Vagina (tissue), 2 donors: ENCODE measurements around the gene PBX4. TPM values are rescaled to one million over a fixed set of nuclear protein-coding genes. Genes with fewer than 3 reads are reported as not detected.

ENCODE experiments used
- DNase-seq, 2 donors: peaks; one replicate each; pipeline ENCODE4 v3.0.0-alpha.2; 2017; ENCODE audit errors: extremely low spot score in 2 of 2
- H3K27ac ChIP-seq: fragments of 200-600 bp; sonication (generic); one replicate; pipeline ENCODE4 v1.5.1; 2019
- H3K27me3 ChIP-seq: fragments of 200-600 bp; sonication (generic); one replicate; pipeline ENCODE4 v1.5.1; 2019
- H3K36me3 ChIP-seq, 2 donors: fragments of 200-600 bp; sonication (generic); one replicate each; pipeline ENCODE4 v1.5.1; 2017 to 2019
- H3K4me1 ChIP-seq: fragments of 200-600 bp; sonication (generic); one replicate; pipeline ENCODE4 v1.5.1; 2019
- H3K4me3 ChIP-seq, 2 donors: fragments of 200-600 bp; sonication (generic); 1 replicate in 1 of 2; 2 replicates in 1 of 2; pipeline ENCODE4 v1.5.1; 2016 to 2019
- H3K9me3 ChIP-seq: fragments of 200-600 bp; sonication (generic); one replicate; pipeline ENCODE4 v1.5.1; 2019
- POLR2A ChIP-seq, 2 donors: fragments of 450-650 bp; IDR thresholded peaks; one replicate each; pipeline ENCODE4 v1.6.1; 2017; ENCODE audit warnings: antibody characterized with exemption in 2 of 2, mild to moderate bottlenecking in 2 of 2, moderate library complexity in 2 of 2
- POLR2AphosphoS5 ChIP-seq, 2 donors: sonication (generic); formaldehyde crosslinking; IDR thresholded peaks; one replicate each; pipeline ENCODE4 v1.9.0; 2017; ENCODE audit warnings: antibody characterized with exemption in 2 of 2, mild to moderate bottlenecking in 2 of 2, low read depth in 1 of 2; ENCODE audit not compliant: insufficient read depth in 1 of 2
- intact Hi-C: fragments of 100-400 bp; cut with DNase I; formaldehyde crosslinking; loops from one replicate; pipeline ENCODE4 v1.15.1; 2023
- total RNA-seq: library from RNA; depleted of rRNA; stranded (reverse); fragments of >200 nt; gene quantifications from one replicate; pipeline ENCODE4 v1.2.3, GENCODE V29; 2016
- TF ChIP-seq, protein P1 (sequence below), 3 experiments: fragments of 450-650 bp in 2 of 3; fragments of 200-600 bp in 1 of 3; sonication (generic) in 1 of 3; IDR thresholded peaks; one replicate each; pipeline ENCODE4 v1.5.1; 2017 to 2019; ENCODE audit warnings: antibody characterized with exemption in 3 of 3, mild to moderate bottlenecking in 2 of 3, moderate library complexity in 2 of 3

Gene PBX4
- total RNA-seq, 1 donor from 2014 or later = 5.2 TPM

DNA sequence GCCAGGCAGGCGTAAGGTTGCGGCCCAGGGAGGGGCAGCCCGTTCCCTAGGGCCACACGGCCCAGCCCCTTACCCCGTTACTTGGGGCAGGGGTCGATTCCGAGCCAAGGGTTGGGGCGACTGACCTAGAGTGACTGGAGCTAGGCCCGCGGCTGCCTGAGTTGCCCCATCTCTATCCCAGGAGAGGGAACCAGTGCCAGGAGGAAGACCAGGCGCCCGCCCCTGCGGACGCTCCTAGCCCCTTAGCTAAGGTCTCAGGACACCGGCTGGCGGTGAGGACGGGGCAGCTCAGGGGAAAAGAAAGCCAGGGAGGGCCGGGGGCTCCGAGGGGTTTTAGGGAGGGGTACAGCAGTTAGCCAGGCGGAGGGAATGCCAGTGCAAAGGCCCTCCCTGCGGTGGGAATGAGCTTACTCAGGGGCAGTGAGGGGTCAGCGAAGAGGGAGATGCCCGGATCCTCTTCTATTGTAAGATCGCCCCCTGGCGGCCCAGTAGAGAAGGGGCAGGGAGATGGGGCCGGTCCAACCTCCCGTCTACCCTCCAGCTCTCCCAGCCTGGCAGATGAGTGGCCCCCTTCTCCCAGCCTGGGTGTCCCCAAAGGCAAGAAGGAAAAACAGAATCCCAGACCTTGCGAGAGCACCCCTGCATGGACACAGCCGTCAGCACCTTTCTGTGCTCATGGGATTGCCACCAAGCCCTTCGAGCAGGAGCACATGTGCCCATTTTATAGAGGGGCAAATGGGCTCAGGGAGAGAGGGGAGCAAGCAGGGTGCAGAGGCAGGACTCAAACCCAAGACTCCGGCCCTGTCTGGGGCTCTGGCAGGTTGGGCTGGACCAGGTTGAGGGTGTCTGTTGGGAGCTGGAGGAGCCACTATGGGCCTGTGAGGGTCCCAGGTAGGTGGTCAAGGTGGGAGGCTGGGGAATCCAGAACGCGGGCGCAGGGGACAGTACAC, 64.1 kb downstream of the PBX4 start:
- Histone ChIP-seq H3K36me3 (no peaks in the 10 kb centered on the region), H3K27ac (no peak overlapping the region), H3K9me3 (no peaks in the 10 kb centered on the region), H3K27me3 (no peaks in the 10 kb centered on the region), H3K4me1 (peaks cover 6% of the 10 kb centered on the region), H3K4me3 (no peak overlapping the region)
- TF ChIP-seq POLR2A (IDR thresholded peaks at IDR 0.05) (no peak), POLR2AphosphoS5 (IDR thresholded peaks at IDR 0.05; ENCODE audit: insufficient read depth in 1 of 2, low read depth in 1 of 2) (no peak)
- TF ChIP-seq, protein P1, sequence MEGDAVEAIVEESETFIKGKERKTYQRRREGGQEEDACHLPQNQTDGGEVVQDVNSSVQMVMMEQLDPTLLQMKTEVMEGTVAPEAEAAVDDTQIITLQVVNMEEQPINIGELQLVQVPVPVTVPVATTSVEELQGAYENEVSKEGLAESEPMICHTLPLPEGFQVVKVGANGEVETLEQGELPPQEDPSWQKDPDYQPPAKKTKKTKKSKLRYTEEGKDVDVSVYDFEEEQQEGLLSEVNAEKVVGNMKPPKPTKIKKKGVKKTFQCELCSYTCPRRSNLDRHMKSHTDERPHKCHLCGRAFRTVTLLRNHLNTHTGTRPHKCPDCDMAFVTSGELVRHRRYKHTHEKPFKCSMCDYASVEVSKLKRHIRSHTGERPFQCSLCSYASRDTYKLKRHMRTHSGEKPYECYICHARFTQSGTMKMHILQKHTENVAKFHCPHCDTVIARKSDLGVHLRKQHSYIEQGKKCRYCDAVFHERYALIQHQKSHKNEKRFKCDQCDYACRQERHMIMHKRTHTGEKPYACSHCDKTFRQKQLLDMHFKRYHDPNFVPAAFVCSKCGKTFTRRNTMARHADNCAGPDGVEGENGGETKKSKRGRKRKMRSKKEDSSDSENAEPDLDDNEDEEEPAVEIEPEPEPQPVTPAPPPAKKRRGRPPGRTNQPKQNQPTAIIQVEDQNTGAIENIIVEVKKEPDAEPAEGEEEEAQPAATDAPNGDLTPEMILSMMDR (IDR thresholded peaks at IDR 0.05) = peak in 2 of 3 experiments; percentile 35 to 41
- intact Hi-C loops = no loop called here
- DNase-seq = no peak

DNA sequence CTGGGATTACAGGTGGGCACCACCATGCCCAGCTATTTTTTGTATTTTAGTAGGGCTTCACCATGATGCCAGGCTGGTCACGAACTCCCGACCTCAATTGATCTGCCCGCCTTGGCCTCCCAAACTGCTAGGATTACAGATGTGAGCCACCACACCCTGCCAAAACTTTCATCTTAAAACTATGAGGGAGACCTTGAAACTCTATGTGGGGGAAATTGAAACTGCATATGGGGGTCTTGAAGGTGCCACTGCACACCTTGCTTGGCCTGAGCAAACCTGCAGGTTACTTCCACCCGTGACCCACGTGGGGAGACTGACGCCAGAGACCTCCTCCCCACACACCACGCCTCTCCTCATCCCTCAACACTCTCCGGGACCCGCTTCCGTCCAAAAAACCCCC, 64.8 kb downstream of the PBX4 start:
- intact Hi-C loops = no loop called here
- H3K4me1 ChIP-seq = peaks cover 6% of the 10 kb centered on the region
- DNase-seq = no peak
- TF ChIP-seq POLR2A (IDR thresholded peaks at IDR 0.05) (no peak), POLR2AphosphoS5 (IDR thresholded peaks at IDR 0.05; ENCODE audit: insufficient read depth in 1 of 2, low read depth in 1 of 2) (no peak)
- TF ChIP-seq, protein P1 (IDR thresholded peaks at IDR 0.05) = no peak
- no peak overlapping the region for H3K27ac ChIP-seq
- no peak overlapping the region for H3K4me3 ChIP-seq
- no peaks in the 10 kb centered on the region for H3K9me3 ChIP-seq
- H3K36me3 ChIP-seq = no peaks in the 10 kb centered on the region
- no peaks in the 10 kb centered on the region for H3K27me3 ChIP-seq

DNA sequence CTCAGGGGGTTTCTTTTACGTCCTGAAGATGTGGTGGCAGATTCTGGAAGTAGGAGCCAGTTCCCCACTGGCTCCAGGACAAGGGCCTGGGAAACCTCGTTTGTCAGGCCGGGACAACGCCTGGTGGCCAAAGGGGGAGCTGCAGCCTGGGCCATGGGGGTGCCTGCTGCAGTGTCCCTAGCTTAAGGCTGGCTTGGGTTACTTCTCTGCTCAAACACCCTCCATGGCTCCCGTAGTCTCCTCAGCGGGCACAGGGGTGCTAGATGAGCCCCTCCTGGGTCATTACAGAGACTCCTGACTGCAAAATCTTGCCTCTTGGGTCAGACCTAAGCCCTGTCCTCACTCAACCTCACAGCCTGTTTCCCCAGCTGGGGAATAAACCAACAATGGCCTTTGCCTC, 65.7 kb downstream of the PBX4 start:
- TF ChIP-seq POLR2A (IDR thresholded peaks at IDR 0.05) = no peak
- no peak for TF ChIP-seq POLR2AphosphoS5 (IDR thresholded peaks at IDR 0.05; ENCODE audit: insufficient read depth in 1 of 2, low read depth in 1 of 2)
- TF ChIP-seq, protein P1 (IDR thresholded peaks at IDR 0.05) = no peak
- peaks cover 6% of the 10 kb centered on the region for H3K4me1 ChIP-seq
- intact Hi-C loops = no loop called here
- DNase-seq = no peak
- H3K27me3 ChIP-seq = no peaks in the 10 kb centered on the region
- no peaks in the 10 kb centered on the region for H3K9me3 ChIP-seq
- no peak overlapping the region for H3K27ac ChIP-seq
- H3K4me3 ChIP-seq = no peak overlapping the region
- no peaks in the 10 kb centered on the region for H3K36me3 ChIP-seq

DNA sequence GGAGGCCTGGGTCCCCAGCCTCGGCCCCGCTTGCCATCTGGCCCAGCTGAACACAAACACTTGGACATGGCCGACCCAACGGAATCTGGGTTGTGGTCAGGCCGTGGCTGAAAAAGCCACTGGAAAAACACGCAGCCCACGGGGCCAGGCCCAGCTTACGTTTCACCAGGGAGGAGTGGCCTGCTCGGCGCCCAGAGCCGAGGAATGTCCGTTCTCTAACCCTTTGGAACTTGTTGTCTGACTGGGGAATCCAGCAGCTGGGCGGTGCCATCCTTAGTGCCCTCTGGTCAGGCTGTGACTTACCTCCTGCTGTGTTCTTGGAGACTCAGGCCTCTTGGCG, 66.7 kb downstream of the PBX4 start:
- H3K4me1 ChIP-seq = peaks cover 6% of the 10 kb centered on the region
- intact Hi-C loops = no loop called here
- H3K4me3 ChIP-seq = no peak overlapping the region
- H3K27ac ChIP-seq = no peak overlapping the region
- H3K27me3 ChIP-seq = no peaks in the 10 kb centered on the region
- no peaks in the 10 kb centered on the region for H3K9me3 ChIP-seq
- DNase-seq = no peak
- H3K36me3 ChIP-seq = no peaks in the 10 kb centered on the region
- TF ChIP-seq POLR2A (IDR thresholded peaks at IDR 0.05) = no peak

DNA sequence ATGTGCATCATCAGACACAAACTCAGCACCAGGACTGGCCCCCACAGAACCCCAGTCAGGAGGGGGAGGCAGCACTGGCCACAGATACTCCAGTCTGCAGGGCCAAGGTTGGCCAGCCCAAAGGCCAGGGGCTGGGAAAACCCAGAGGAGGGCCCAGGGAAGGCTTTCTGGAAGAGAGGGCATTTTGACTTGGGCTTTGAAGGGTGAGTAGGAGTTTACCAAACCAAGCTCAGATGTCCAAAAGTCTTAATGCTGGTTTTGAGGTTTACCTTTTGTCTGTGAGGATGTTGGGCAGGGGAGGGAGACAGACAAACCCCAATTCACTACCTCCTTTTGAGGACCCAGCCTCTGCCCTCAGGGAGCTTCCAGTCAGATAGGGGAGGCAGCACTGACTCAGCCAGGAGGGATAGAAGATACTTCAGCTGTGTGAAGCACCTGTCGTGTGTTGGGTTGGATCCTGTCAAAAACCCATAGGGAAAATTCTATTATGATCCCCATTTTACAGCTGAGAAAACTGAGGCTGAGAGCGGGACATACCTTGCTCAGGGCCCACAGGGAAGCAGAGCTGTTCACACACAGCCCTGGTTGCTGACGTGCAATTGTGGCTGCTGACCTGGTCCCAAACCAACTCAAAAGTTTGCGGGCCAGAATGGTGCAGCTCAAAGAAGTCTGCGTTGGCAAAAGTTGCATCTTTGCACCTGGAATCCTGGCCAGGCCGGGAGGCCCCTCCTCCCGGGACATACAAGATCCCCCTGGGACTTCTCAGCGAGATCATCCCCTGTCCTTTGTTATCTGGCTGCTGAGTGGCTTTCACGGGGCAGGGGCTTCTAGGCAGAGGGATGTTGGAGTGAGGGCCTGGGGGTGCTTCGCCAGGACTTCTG, 67.3 kb downstream of the PBX4 start:
- Histone ChIP-seq H3K27me3 (no peaks in the 10 kb centered on the region), H3K4me1 (peaks cover 6% of the 10 kb centered on the region), H3K27ac (no peak overlapping the region), H3K9me3 (no peaks in the 10 kb centered on the region), H3K36me3 (no peaks in the 10 kb centered on the region), H3K4me3 (no peak overlapping the region)
- TF ChIP-seq POLR2AphosphoS5 (IDR thresholded peaks at IDR 0.05; ENCODE audit: insufficient read depth in 1 of 2, low read depth in 1 of 2) (no peak), POLR2A (IDR thresholded peaks at IDR 0.05) (no peak)
- TF ChIP-seq, protein P1 (IDR thresholded peaks at IDR 0.05) = no peak
- intact Hi-C loops = no loop called here
- DNase-seq = no peak
